ENCODE data around the gene GLYAT. TPM values are rescaled to one million over a fixed set of nuclear protein-coding genes. Genes with fewer than 3 reads are reported as not detected.

The GLYAT gene
- total RNA-seq, 1 experiment from 2014 or later = not detected

- no TSS peak for BruUV-seq (replicated peaks)
- Histone ChIP-seq H3K9me2 (ENCODE audit: insufficient read depth) (no peaks in the 10 kb centered on the region), H2AFZ (ENCODE audit: low read depth, low read length, poor library complexity, severe bottlenecking) (no peak overlapping the region), H3K27me3 (ENCODE audit: insufficient read depth, low read length) (no peaks in the 10 kb centered on the region), H3K4me1 (ENCODE audit: control insufficient read depth in 1 of 2, insufficient read depth in 2 of 2, low read length in 2 of 2) (no peaks in the 10 kb centered on the region), H4K20me1 (ENCODE audit: insufficient read depth) (no peaks in the 10 kb centered on the region), H3K27ac (ENCODE audit: low read depth, low read length) (no peak overlapping the region), H3K9me3 (ENCODE audit: control insufficient read depth in 1 of 2, insufficient read depth in 1 of 2, low read depth in 1 of 2, low read length in 2 of 2) (no peaks in the 10 kb centered on the region), H3K36me3 (ENCODE audit: control insufficient read depth in 1 of 2, insufficient read depth in 2 of 2, low read length in 2 of 2) (no peaks in the 10 kb centered on the region), H3K4me2 (ENCODE audit: low read length) (no peak overlapping the region), H3K79me2 (ENCODE audit: insufficient read depth, low read length) (no peaks in the 10 kb centered on the region), H3K9ac (ENCODE audit: low read length) (no peak overlapping the region), H3K4me3 (replicated peaks in 1 of 2; ENCODE audit: low read depth in 1 of 2, low read length in 2 of 2) (no peak overlapping the region)
- ChIA-PET RAD21 (ENCODE audit: low non-redundant PET in 1 of 2, low total read pairs in 2 of 2, uncharacterized antibody in 2 of 2, unreplicated experiment in 2 of 2) (no interaction called here), CTCF (no interaction called here), POLR2A (no interaction called here)
- intact Hi-C loops (cut with micrococcal nuclease) = no loop called here
- TF ChIP-seq, protein P1, sequence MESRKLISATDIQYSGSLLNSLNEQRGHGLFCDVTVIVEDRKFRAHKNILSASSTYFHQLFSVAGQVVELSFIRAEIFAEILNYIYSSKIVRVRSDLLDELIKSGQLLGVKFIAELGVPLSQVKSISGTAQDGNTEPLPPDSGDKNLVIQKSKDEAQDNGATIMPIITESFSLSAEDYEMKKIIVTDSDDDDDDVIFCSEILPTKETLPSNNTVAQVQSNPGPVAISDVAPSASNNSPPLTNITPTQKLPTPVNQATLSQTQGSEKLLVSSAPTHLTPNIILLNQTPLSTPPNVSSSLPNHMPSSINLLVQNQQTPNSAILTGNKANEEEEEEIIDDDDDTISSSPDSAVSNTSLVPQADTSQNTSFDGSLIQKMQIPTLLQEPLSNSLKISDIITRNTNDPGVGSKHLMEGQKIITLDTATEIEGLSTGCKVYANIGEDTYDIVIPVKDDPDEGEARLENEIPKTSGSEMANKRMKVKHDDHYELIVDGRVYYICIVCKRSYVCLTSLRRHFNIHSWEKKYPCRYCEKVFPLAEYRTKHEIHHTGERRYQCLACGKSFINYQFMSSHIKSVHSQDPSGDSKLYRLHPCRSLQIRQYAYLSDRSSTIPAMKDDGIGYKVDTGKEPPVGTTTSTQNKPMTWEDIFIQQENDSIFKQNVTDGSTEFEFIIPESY (IDR thresholded peaks at IDR 0.05; ENCODE audit: extremely low read depth, insufficient replicate concordance, low read length) = no peak
- TF ChIP-seq YY1 (IDR thresholded peaks at IDR 0.05; ENCODE audit: extremely low read depth, insufficient replicate concordance, low read depth, low read length) (no peak), SRF (IDR thresholded peaks at IDR 0.05; ENCODE audit: low read depth) (no peak), POLR2A (IDR thresholded peaks at IDR 0.05; ENCODE audit: borderline replicate concordance, extremely low read depth, insufficient read depth, insufficient read length) (no peak), TCF7L2 (IDR thresholded peaks at IDR 0.05; ENCODE audit: borderline replicate concordance, extremely low read depth, insufficient read depth, insufficient read length) (no peak), ZNF274 (IDR thresholded peaks at IDR 0.05; ENCODE audit: low read depth, low read length) (no peak), REST (IDR thresholded peaks at IDR 0.05; ENCODE audit: low read depth) (no peak), CBX3 (IDR thresholded peaks at IDR 0.05; ENCODE audit: low read depth) (no peak), CEBPB (IDR thresholded peaks at IDR 0.05; ENCODE audit: low read depth) (no peak), FOSL1 (IDR thresholded peaks at IDR 0.05; ENCODE audit: low read depth) (no peak), ZFX (IDR thresholded peaks at IDR 0.05) (no peak), ATF3 (IDR thresholded peaks at IDR 0.05) (no peak), SP1 (IDR thresholded peaks at IDR 0.05; ENCODE audit: low read depth) (no peak), POLR2AphosphoS5 (IDR thresholded peaks at IDR 0.05; ENCODE audit: low read depth, low read length) (no peak), JUND (IDR thresholded peaks at IDR 0.05) (no peak), EZH2 (IDR thresholded peaks at IDR 0.05) (no peak), RAD21 (IDR thresholded peaks at IDR 0.05; ENCODE audit: low read depth) (no peak), EGR1 (IDR thresholded peaks at IDR 0.05; ENCODE audit: low read depth) (no peak), ELF1 (IDR thresholded peaks at IDR 0.05; ENCODE audit: borderline replicate concordance, low read depth) (no peak)
- TF ChIP-seq, protein P2, sequence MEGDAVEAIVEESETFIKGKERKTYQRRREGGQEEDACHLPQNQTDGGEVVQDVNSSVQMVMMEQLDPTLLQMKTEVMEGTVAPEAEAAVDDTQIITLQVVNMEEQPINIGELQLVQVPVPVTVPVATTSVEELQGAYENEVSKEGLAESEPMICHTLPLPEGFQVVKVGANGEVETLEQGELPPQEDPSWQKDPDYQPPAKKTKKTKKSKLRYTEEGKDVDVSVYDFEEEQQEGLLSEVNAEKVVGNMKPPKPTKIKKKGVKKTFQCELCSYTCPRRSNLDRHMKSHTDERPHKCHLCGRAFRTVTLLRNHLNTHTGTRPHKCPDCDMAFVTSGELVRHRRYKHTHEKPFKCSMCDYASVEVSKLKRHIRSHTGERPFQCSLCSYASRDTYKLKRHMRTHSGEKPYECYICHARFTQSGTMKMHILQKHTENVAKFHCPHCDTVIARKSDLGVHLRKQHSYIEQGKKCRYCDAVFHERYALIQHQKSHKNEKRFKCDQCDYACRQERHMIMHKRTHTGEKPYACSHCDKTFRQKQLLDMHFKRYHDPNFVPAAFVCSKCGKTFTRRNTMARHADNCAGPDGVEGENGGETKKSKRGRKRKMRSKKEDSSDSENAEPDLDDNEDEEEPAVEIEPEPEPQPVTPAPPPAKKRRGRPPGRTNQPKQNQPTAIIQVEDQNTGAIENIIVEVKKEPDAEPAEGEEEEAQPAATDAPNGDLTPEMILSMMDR (IDR thresholded peaks at IDR 0.05 in 2 of 3, conservative IDR thresholded peaks at IDR 0.05 in 1 of 3; ENCODE audit: borderline replicate concordance in 1 of 3, insufficient read depth in 1 of 3, low read depth in 2 of 3, low read length in 2 of 3) = no peak
- DNase-seq (ENCODE audit: low read depth, low spot score) (no peak), ATAC-seq (no peak)
Measured at GRCh38 chr11:58712531-58712930, 19.2 kb downstream of the GLYAT start.

All from HCT116 (cell line).